GM19035 (cell line): Measurements from ENCODE around the gene EVA1A.

Experiments
- ATAC-seq: cut with Tn5 transposase; IDR thresholded peaks from one replicate; pipeline ENCODE4 v1.9.1; 2021; ENCODE audit not compliant: unreplicated experiment

EVA1A gene

DNA sequence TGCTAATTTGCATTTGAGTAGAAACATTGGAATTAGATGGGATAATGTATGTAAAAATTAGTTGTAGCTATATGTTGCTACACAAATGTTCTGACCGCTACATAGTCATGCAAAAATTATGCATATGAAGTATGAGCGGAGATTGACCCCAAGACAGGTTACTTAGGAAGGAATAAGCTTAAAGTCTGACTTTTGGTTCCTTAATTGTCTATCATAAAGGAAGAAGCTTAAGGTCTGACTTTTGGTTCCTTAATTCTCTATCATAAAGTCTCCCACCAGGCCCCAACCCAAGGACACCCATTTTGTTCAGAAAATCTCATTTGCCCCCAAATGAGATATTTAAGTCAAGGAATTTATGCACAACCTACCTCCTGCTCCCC, 106.5 kb downstream of the EVA1A start:
- no peak for ATAC-seq

- ATAC-seq: no peak
Measured at GRCh38 chr2:75453384-75454240, 107.1 kb downstream of the EVA1A start.

DNA sequence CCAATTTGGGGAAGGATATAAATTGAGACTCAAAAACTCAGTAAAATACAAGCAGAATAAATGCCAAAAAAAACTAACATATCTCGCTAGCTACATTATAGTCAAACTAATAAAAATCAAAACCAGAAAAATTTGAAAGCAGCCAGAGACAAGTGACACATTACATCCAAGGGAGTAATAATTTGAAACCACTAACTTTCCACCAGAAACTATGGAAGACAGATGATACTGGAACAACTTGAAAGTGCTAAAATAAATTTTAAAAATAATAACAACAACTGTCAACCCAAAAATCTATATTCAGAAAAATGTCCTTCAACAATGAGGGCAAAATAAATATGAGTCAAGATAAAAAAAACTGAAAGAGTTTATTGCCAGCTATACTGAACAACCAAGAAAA, 110.7 kb downstream of the EVA1A start:
- no peak for ATAC-seq

- ATAC-seq: no peak
Measured at GRCh38 chr2:75447176-75447575, 113.6 kb downstream of the EVA1A start.
